Left ventricle myocardium inferior (tissue), 1 donor: ENCODE measurements around the gene TBC1D4. TPM values are rescaled to one million over a fixed set of nuclear protein-coding genes. Genes with fewer than 3 reads are reported as not detected.

Experiments
- DNase-seq: peaks from one replicate; pipeline ENCODE4 v3.0.0-alpha.2; 2020
- H3K27ac ChIP-seq: fragments of 200-600 bp; replicated peaks from 2 replicates; pipeline ENCODE4 v1.8.0; 2021
- H3K27me3 ChIP-seq: fragments of 200-600 bp; 2 replicates; pipeline ENCODE4 v1.8.0; 2021; ENCODE audit warnings: low read depth
- H3K36me3 ChIP-seq: fragments of 200-600 bp; 2 replicates; pipeline ENCODE4 v1.8.0; 2021
- H3K4me1 ChIP-seq: fragments of 200-600 bp; 2 replicates; pipeline ENCODE4 v1.8.0; 2021
- H3K4me3 ChIP-seq: fragments of 200-600 bp; 2 replicates; pipeline ENCODE4 v1.8.0; 2021; ENCODE audit warnings: mild to moderate bottlenecking, moderate library complexity
- H3K9me3 ChIP-seq: fragments of 200-600 bp; replicated peaks from 2 replicates; pipeline ENCODE4 v1.8.0; 2021
- intact Hi-C: fragments of 100-400 bp; cut with micrococcal nuclease; formaldehyde crosslinking; loops from one replicate; pipeline ENCODE4 v1.11.0; 2022
- long read RNA-seq: library from polyadenylated mRNA; unstranded; transcript quantifications from one replicate; pipeline ENCODE4 v2.0.0, GENCODE V29; 2021
- total RNA-seq: library from RNA; stranded (reverse); fragmentation: NEBNext Ultra II Directional; extraction: Animal tissue kit (Norgen Biotek cat#: 25700); gene quantifications from one replicate; pipeline ENCODE4 v1.2.1, GENCODE V29; 2021
- TF ChIP-seq, protein P1 (sequence below): fragments of 200-600 bp; IDR thresholded peaks from 2 replicates; pipeline ENCODE4 v1.8.0; 2021; ENCODE audit warnings: antibody characterized with exemption, mild to moderate bottlenecking, borderline replicate concordance
- donor health status: DM: no; HTN: yes; CAD: no; lungs with severe emphysema.

Gene TBC1D4, protein sequence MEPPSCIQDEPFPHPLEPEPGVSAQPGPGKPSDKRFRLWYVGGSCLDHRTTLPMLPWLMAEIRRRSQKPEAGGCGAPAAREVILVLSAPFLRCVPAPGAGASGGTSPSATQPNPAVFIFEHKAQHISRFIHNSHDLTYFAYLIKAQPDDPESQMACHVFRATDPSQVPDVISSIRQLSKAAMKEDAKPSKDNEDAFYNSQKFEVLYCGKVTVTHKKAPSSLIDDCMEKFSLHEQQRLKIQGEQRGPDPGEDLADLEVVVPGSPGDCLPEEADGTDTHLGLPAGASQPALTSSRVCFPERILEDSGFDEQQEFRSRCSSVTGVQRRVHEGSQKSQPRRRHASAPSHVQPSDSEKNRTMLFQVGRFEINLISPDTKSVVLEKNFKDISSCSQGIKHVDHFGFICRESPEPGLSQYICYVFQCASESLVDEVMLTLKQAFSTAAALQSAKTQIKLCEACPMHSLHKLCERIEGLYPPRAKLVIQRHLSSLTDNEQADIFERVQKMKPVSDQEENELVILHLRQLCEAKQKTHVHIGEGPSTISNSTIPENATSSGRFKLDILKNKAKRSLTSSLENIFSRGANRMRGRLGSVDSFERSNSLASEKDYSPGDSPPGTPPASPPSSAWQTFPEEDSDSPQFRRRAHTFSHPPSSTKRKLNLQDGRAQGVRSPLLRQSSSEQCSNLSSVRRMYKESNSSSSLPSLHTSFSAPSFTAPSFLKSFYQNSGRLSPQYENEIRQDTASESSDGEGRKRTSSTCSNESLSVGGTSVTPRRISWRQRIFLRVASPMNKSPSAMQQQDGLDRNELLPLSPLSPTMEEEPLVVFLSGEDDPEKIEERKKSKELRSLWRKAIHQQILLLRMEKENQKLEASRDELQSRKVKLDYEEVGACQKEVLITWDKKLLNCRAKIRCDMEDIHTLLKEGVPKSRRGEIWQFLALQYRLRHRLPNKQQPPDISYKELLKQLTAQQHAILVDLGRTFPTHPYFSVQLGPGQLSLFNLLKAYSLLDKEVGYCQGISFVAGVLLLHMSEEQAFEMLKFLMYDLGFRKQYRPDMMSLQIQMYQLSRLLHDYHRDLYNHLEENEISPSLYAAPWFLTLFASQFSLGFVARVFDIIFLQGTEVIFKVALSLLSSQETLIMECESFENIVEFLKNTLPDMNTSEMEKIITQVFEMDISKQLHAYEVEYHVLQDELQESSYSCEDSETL (N-terminal part only)
- 97.5 TPM for total RNA-seq
- long read RNA-seq, full-length matches to known transcripts, result 51 of 146 reads
- long read RNA-seq, partial matches to known transcripts, result 47 of 146 reads
- long read RNA-seq, other reads (novel, unspliced or antisense), result 48 of 146 reads

DNA sequence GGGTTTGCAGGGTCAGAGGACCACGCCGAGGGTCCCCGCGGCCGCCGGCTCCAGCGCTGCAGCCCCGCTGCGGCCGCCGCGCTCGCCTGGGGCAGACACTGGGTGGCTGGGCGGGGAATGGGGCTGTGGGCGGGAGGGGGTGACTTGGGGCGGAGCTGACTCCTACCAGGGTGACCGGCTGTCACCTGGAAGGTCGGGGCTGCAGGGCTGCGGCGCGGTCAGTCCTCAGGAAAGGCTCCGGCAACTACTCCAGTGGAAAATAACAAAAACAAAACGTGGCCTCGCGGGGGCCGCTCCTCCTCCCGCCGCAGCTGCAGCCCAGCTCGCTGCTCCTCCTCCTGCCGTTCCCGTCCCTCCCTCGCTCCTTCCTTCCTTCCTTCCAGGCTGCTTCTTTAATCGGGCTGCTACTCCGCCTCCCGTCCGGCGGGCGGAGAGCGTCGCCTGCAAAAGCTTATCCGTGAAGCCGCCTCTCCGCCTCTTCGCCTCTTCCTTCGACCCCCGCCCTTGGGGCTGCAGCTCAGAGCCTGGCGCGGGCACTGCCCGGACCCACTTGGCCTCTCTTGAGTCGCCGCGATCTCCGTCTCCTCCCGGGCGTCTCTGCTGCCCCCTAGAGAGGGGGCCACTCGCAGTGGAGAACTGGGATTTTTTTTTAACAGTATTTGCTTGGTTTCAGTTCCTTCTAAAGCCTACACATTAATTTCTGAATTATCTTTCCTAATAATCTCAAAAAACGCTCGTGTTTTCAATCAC, at the start of gene TBC1D4:
Gene TBC1D4, minus strand, starts transcription at position 100 of the 750 bp plus-strand sequence. CDS start 402 bp downstream, outside the sequence.
- DNase-seq, result peak; percentile 84
- no peaks in the 10 kb centered on the region for H3K36me3 ChIP-seq
- intact Hi-C loops, result loop anchor here (5.0 kb wide), 1 partner anchor 110 kb away; no protein-coding TSS in a partner anchor
- H3K27ac ChIP-seq, result peak within 1 kb of the TSS; percentile 95
- H3K4me1 ChIP-seq, result peaks cover 56% of the 10 kb centered on the region
- H3K9me3 ChIP-seq, result no peaks in the 10 kb centered on the region
- no peaks in the 10 kb centered on the region for H3K27me3 ChIP-seq
- peak within 1 kb of the TSS; percentile 95 for H3K4me3 ChIP-seq
- TF ChIP-seq, protein P1, sequence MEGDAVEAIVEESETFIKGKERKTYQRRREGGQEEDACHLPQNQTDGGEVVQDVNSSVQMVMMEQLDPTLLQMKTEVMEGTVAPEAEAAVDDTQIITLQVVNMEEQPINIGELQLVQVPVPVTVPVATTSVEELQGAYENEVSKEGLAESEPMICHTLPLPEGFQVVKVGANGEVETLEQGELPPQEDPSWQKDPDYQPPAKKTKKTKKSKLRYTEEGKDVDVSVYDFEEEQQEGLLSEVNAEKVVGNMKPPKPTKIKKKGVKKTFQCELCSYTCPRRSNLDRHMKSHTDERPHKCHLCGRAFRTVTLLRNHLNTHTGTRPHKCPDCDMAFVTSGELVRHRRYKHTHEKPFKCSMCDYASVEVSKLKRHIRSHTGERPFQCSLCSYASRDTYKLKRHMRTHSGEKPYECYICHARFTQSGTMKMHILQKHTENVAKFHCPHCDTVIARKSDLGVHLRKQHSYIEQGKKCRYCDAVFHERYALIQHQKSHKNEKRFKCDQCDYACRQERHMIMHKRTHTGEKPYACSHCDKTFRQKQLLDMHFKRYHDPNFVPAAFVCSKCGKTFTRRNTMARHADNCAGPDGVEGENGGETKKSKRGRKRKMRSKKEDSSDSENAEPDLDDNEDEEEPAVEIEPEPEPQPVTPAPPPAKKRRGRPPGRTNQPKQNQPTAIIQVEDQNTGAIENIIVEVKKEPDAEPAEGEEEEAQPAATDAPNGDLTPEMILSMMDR, result peak; percentile 83

DNA sequence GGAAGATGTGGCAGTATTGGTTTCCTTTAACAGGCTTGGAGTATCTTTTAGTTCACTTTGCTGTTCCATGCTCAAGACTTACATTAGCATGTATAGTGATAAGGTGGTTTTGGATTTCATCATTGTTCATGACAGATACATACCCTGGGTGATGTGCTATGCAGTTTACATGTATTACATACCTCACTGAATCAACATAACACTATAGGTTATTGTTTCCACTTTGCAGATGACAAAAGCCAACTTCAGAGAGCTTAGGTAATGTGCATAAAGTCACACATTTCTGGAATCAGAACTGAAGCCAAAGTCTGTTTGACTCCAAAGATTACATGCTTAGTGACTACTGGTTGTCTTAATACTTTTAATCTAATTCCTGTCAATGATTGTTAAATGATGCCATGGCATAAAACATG, 48.6 kb upstream of the TBC1D4 start:
- H3K4me3 ChIP-seq, result no peak overlapping the region
- TF ChIP-seq, protein P1, result no peak
- no peak for DNase-seq
- peaks cover 34% of the 10 kb centered on the region for H3K36me3 ChIP-seq
- no peaks in the 10 kb centered on the region for H3K27me3 ChIP-seq
- no peak overlapping the region for H3K27ac ChIP-seq
- H3K9me3 ChIP-seq, result no peaks in the 10 kb centered on the region
- peaks cover 12% of the 10 kb centered on the region for H3K4me1 ChIP-seq
- intact Hi-C loops, result no loop called here

DNA sequence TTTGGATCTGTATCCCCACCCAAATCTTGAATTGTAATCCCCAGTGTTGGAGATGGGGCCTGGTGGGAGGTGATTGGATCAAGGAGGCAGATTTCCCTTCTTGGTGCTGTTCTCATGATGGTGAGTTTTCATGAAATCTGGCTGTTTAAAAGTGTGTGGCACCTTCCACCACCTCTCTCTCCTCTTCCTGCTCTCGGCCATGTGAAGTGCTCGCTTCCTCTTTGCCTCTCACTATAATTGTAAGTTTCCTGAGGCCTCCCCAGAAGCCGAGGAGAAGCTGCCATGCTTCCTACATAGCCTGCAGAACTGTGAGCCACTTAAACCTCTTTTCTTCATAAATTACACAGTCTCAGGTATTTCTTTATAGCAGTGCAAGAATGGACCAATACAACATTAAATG, 40.0 kb upstream of the TBC1D4 start:
- TF ChIP-seq, protein P1, result no peak
- Histone ChIP-seq H3K27me3 (no peaks in the 10 kb centered on the region), H3K36me3 (peaks cover 18% of the 10 kb centered on the region), H3K4me1 (no peaks in the 10 kb centered on the region), H3K27ac (no peak overlapping the region), H3K9me3 (no peaks in the 10 kb centered on the region), H3K4me3 (no peak overlapping the region)
- no peak for DNase-seq
- intact Hi-C loops, result no loop called here

DNA sequence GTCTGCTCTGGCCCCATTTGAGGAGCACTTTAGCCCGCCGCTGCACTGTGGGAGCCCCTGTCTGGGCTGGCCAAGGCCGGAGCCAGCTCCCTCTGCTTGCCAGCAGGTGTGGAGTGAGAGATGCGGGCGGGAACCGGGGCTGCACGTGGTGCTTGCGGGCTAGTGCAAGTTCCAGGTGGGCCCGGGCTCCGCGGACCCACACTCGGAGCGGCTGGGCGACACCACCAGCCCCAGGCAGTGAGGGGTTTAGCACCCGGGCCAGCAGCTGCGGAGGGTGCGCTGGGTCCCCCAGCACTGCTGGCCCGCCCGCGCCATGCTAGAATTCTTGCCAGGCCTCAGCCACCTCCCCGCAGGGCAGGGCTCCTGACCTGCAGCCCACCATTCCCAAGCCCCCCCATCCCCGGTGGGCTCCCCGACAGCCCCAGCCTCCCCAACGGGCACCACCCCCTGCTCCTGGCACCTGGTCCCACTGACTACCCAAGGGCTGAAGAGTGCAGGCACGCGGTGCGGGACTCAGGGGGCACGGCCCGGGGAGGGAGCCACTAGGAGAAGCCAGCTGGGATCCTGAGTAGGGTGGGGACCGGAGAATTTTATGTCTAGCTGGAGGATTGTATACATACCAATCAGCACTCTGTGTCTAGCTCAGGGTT, 36.6 kb upstream of the TBC1D4 start:
- intact Hi-C loops, result no loop called here
- DNase-seq, result no peak
- Histone ChIP-seq H3K4me1 (no peaks in the 10 kb centered on the region), H3K4me3 (no peak overlapping the region), H3K27ac (no peak overlapping the region), H3K27me3 (no peaks in the 10 kb centered on the region), H3K36me3 (no peaks in the 10 kb centered on the region), H3K9me3 (no peaks in the 10 kb centered on the region)
- TF ChIP-seq, protein P1, result no peak
